Lung (tissue), 12 donors: Measurements from ENCODE around the gene OSM. TPM values are rescaled to one million over a fixed set of nuclear protein-coding genes. Genes with fewer than 3 reads are reported as not detected.

Experiments used
- ATAC-seq: fragments of 200-7000 bp; cut with Tn5 transposase; one replicate; pipeline ENCODE4 v1.9.1; 2020; ENCODE audit warnings: moderate number of reproducible peaks; ENCODE audit not compliant: insufficient read depth, low FRiP score
- DNase-seq, 3 donors: peaks; one replicate each; pipeline ENCODE4 v3.0.0-alpha.2; 2013 to 2017
- H3K27ac ChIP-seq, 2 donors: one replicate each; pipeline ENCODE4 v1.5.1; 2013; ENCODE audit warnings: mild to moderate bottlenecking in 2 of 2, moderate library complexity in 2 of 2, control low read depth in 1 of 2, inconsistent platforms in 1 of 2, low read depth in 1 of 2, low read length in 1 of 2
- H3K27me3 ChIP-seq, 3 donors: one replicate each; pipeline ENCODE4 v1.5.1; 2013; ENCODE audit warnings: low read length in 2 of 3; ENCODE audit not compliant: control insufficient read depth in 3 of 3, insufficient read depth in 3 of 3
- H3K36me3 ChIP-seq, 4 donors: one replicate each; pipeline ENCODE4 v1.5.1; 2013; ENCODE audit warnings: low read length in 4 of 4, mild to moderate bottlenecking in 1 of 4, moderate library complexity in 1 of 4; ENCODE audit not compliant: control insufficient read depth in 4 of 4, insufficient read depth in 4 of 4
- H3K4me1 ChIP-seq, 5 donors: one replicate each; pipeline ENCODE4 v1.5.1; 2013; ENCODE audit warnings: low read length in 5 of 5, mild to moderate bottlenecking in 2 of 5, moderate library complexity in 1 of 5; ENCODE audit not compliant: control insufficient read depth in 5 of 5, insufficient read depth in 5 of 5
- H3K4me3 ChIP-seq: one replicate; pipeline ENCODE4 v1.5.1; 2013; ENCODE audit warnings: mild to moderate bottlenecking, control low read depth, moderate library complexity
- H3K9ac ChIP-seq, 2 donors: one replicate each; pipeline ENCODE4 v1.5.1; 2013; ENCODE audit warnings: low read length in 2 of 2, control low read depth in 1 of 2; ENCODE audit not compliant: insufficient read depth in 1 of 2
- H3K9me3 ChIP-seq, 4 donors: one replicate each; pipeline ENCODE4 v1.5.1; 2013; ENCODE audit warnings: low read length in 3 of 4, mild to moderate bottlenecking in 1 of 4, moderate library complexity in 1 of 4; ENCODE audit not compliant: control insufficient read depth in 4 of 4, insufficient read depth in 3 of 4
- WGBS, 2 donors: extraction: QIAGEN DNeasy Blood & Tissue Kit; methylation state at CpG; one replicate each; pipeline ENCODE4 v1.1.7; 2013; 5-methylcytosine and 5-hydroxymethylcytosine counted together
- polyA plus RNA-seq, 2 donors: library from polyadenylated mRNA; stranded (reverse); fragments of 200-250 nt; gene quantifications; one replicate each; pipeline ENCODE4 v1.2.1, GENCODE V29; 2013
- total RNA-seq, 2 donors: library from RNA; depleted of rRNA in 1 of 2; stranded (reverse); fragments of >200 nt in 1 of 2; gene quantifications; one replicate each; pipeline ENCODE4 v1.2.1, GENCODE V29; 2014 to 2021
- TF ChIP-seq, protein P1 (sequence below): IDR thresholded peaks from 2 replicates; pipeline ENCODE4 v1.5.1; 2012; ENCODE audit warnings: mild to moderate bottlenecking; ENCODE audit errors: control extremely low read depth, extremely low read depth
- donor health status: control.
- donor health status: control.
- donor health status: Bipolar disorder and iron deficiency.
- donor health status: healthy.
- donor health status: DM: yes; HTN: yes; CAD: no.

The OSM gene
- total and polyA plus RNA-seq, 4 donors: 0.57 to 33.2 (median 2.5) TPM

- peak overlapping the region in 1 of 2 donors; percentile 8 for H3K9ac ChIP-seq
- H3K27ac ChIP-seq: no peak overlapping the region
- no peak overlapping the region for H3K4me3 ChIP-seq
- WGBS, 2 donors: 61 to 77% methylated on average over 6 of the region's 6 CpGs
- DNase-seq (no peak), ATAC-seq (no peak)
- H3K36me3 ChIP-seq: no peaks in the 10 kb centered on the region
- H3K4me1 ChIP-seq: peaks cover 0 to 56% (median 9%) of the 10 kb centered on the region in 5 donors
- TF ChIP-seq, protein P1, sequence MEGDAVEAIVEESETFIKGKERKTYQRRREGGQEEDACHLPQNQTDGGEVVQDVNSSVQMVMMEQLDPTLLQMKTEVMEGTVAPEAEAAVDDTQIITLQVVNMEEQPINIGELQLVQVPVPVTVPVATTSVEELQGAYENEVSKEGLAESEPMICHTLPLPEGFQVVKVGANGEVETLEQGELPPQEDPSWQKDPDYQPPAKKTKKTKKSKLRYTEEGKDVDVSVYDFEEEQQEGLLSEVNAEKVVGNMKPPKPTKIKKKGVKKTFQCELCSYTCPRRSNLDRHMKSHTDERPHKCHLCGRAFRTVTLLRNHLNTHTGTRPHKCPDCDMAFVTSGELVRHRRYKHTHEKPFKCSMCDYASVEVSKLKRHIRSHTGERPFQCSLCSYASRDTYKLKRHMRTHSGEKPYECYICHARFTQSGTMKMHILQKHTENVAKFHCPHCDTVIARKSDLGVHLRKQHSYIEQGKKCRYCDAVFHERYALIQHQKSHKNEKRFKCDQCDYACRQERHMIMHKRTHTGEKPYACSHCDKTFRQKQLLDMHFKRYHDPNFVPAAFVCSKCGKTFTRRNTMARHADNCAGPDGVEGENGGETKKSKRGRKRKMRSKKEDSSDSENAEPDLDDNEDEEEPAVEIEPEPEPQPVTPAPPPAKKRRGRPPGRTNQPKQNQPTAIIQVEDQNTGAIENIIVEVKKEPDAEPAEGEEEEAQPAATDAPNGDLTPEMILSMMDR: no peak
- peaks cover 0 to 17% (median 2%) of the 10 kb centered on the region in 3 donors for H3K27me3 ChIP-seq
- H3K9me3 ChIP-seq: no peaks in the 10 kb centered on the region
Observed at GRCh38 chr22:30248484-30248883, 18.2 kb downstream of the OSM start.

DNA sequence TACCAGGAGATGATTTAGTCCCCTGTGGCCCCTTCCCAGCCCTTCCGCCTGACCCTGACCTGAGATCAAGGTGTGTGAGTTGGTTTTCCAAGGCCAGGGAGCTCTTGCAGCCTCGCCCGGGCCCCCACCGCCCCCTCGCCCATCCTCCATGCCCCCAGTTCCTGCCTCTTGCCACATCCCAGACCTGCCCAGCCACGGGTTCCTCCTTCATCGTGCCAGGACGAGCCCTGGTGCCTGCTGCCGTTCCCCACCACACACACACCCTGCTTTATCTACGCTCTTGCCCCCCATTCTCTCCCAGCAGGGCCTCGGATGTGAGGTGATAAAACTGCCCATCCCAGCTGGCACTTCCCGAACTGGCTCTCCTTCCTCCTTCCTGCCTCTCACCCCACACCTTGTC lies 18.7 kb downstream of the OSM start:
- Histone ChIP-seq H3K4me3 (no peak overlapping the region), H3K36me3 (no peaks in the 10 kb centered on the region), H3K4me1 (peaks cover 0 to 52% (median 7%) of the 10 kb centered on the region in 5 donors), H3K27ac (no peak overlapping the region), H3K9ac (no peak overlapping the region), H3K9me3 (no peaks in the 10 kb centered on the region), H3K27me3 (peaks cover 0 to 17% (median 2%) of the 10 kb centered on the region in 3 donors)
- DNase-seq: no peak
- TF ChIP-seq, protein P1: no peak
- WGBS, 2 donors: 39 to 58% methylated on average over 12 of the region's 12 CpGs
- ATAC-seq: no peak

DNA sequence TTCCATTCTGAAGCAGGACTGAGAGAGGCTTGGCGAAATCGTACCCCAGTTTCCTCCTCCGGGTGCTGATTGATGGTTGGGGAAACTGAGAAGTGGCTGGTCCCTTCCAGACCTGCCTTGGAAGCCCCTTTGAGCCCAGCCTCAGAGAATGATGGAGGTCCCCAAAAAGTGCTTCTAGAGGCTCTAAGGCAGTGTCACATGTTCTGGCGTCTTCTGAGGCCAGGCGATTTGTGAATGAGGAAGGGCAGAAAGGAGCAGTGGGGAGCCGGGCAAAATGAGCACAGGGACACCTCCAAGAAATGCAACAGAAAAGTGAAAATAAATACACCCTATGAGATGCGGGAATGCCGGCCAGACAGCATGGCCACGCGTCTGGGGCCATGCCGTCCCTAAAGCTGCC lies 19.1 kb downstream of the OSM start:
- no peak overlapping the region for H3K27ac ChIP-seq
- H3K4me3 ChIP-seq: no peak overlapping the region
- TF ChIP-seq, protein P1: no peak
- no peak for ATAC-seq
- H3K9me3 ChIP-seq: no peaks in the 10 kb centered on the region
- H3K27me3 ChIP-seq: peaks cover 0 to 17% (median 2%) of the 10 kb centered on the region in 3 donors
- no peaks in the 10 kb centered on the region for H3K36me3 ChIP-seq
- WGBS, 2 donors: 58 to 74% methylated on average over 11 of the region's 11 CpGs
- DNase-seq: no peak
- H3K4me1 ChIP-seq: peaks cover 0 to 52% (median 2%) of the 10 kb centered on the region in 5 donors
- no peak overlapping the region for H3K9ac ChIP-seq

GRCh38 chr22:30246814-30247376 lies 19.8 kb downstream of the OSM start:
- DNase-seq: no peak
- 15 to 29% methylated on average over 15 of the region's 15 CpGs for WGBS, 2 donors
- H3K9me3 ChIP-seq: no peaks in the 10 kb centered on the region
- no peak overlapping the region for H3K4me3 ChIP-seq
- H3K9ac ChIP-seq: no peak overlapping the region
- peaks cover 0 to 17% (median 2%) of the 10 kb centered on the region in 3 donors for H3K27me3 ChIP-seq
- TF ChIP-seq, protein P1: no peak
- no peak overlapping the region for H3K27ac ChIP-seq
- ATAC-seq: no peak
- H3K4me1 ChIP-seq: peaks cover 0 to 52% (median 3%) of the 10 kb centered on the region in 5 donors
- H3K36me3 ChIP-seq: no peaks in the 10 kb centered on the region
